HG03175 (cell line): ENCODE measurements around the gene HIPK3.
"Not testable (repeated sequence)": the region's sequence is repeated elsewhere in the genome, so short reads cannot be mapped to it uniquely, and the experiment has no call there.

Source experiments
- ATAC-seq: cut with Tn5 transposase; IDR thresholded peaks from one replicate; pipeline ENCODE4 v1.9.1; 2021; ENCODE audit warnings: mild to moderate bottlenecking, moderate library complexity; ENCODE audit not compliant: unreplicated experiment

HIPK3 gene

DNA sequence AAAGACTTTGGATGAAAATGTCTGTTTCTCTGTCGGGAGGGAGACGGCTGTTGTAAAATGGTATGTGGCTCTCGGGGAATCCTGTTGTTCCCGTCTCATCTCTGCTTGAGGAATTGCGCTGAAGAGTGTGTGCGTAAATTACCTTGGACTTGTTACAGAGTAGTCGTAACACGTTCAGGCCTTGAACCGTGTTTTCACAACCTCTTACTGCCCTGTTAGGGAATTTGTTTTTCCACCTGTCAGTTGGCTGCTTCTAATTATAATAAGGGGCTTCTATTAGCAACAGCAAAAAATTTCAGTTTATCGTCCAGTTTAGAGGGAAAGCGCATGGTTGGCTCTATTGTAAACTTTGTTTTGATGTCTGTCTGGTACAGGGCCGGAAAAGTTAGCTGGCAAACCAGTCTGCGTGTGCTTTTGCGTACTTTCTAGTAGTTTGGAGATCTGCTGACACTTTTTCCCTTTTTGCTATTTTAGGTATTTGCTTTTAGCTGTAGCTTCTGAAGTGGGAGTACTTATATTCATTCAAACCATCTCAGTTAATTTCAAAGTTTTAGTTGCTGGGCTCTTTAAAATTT is 1.5 kb downstream of the HIPK3 start:
- no peak for ATAC-seq

DNA sequence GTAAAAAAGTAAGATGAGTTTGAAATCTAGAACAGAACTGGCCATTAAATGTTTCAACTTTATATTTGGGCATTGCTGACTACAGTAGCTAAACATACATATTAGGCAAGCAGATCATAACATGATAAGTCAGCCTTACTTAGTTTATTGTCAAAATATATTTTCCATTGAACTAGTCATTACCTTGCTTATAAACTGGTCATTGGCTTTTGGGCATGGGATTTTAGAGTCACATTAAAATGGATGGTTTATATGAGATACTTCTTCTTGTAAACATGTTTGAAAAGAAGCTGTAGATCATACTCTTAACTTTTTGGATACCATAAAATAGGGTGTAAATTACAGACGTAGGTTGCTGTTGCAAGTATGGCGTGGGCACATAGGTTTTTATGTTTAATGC is 2.7 kb downstream of the HIPK3 start:
- no peak for ATAC-seq

GRCh38 chr11:33261350-33261749 is 4.2 kb downstream of the HIPK3 start:
- not testable (repeated sequence) for ATAC-seq

DNA sequence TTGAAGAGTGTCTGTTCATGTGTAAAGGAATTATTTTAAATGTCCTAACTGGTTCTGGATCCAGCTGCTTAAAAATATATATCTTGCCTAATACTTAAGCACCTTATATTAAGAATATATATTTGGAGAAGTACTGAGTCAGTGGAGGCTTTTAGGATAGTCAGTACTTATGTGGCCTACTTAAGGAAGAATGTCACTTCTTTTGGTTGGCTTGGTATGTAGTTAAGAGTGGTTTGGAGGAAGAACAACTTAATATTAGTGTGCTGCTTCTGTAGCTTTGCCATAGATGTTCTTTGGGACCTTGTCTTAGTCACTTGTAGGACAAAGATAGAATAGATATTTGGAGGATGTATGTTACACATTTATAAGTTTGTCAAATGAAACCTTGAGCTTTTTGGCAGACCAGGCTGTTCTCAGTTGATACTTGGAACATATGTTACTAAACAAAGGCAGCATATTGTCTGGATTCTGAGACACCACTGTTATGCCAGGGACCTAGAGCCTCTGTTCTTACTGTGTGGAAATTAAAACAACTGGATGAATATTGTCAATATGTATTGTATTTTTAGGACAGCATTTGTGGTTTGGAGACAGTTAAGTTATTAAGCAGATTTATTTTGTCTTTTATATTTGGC is 4.9 kb downstream of the HIPK3 start:
- ATAC-seq = no peak

GRCh38 chr11:33263549-33263948 is 6.4 kb downstream of the HIPK3 start:
- ATAC-seq = no peak

- no peak for ATAC-seq
These were observed 7.7 kb downstream of the HIPK3 start for GRCh38 chr11:33264926-33265325.

DNA sequence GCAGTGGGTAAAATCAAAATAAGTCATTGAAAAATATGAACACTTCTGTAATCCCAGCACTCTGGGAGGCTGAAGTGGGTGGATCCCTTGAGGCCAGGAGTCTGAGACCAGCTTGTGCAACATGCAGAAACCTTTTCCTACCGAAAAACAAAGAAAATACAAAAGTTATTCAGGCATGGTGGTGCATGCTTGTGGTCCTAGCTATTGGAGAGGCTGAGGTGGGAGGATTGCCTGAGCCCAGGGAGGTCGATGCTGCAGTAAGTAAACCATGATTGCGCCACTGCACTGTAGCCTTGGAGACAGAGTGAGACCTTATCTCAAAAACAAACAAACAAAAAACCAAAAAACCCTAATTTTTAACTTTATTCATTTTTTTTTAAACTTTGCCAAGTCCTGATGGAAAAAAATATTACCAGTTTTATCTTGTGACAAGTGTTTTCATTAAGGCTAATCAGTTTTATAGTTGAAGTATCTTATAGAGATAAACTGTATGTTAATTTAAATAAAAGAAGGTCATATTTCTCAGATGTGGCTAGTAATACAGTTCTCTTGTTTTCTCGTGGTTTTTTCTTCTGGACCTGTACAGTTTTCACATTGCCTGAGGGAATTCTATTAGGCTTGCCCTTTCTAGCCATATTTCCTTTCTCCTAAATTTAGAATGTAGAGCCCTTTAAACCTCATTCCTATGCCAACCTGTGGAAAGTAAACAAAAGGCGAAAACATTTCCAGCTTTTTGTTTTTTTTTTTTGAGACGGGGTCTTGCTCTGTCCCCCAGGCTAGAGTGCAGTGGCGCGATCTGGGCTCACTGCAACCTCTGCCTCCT is 9.4 kb downstream of the HIPK3 start:
- no peak for ATAC-seq

GRCh38 chr11:33268945-33269540 is 11.9 kb downstream of the HIPK3 start:
- ATAC-seq = no peak

- ATAC-seq = no peak
These were observed 12.6 kb downstream of the HIPK3 start for GRCh38 chr11:33269822-33270221.

DNA sequence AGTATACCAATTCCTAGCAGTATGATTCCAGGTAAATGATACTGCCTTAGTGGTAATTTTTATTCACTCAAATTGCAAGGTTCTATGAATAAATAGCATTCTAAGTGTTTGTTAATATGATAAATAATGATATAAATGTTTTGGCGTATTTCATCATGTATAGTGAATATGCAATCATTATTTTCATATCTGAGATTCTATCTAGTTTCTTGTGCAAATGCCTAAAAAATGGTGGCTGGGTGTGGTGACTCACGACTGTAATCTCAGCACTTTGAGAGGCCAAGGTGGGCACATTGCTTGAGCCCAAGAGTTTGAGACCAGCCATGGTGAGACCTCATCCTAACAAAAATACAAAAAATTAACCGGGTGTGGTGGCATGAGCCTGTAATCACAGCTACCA is 13.9 kb downstream of the HIPK3 start:
- no peak for ATAC-seq

DNA sequence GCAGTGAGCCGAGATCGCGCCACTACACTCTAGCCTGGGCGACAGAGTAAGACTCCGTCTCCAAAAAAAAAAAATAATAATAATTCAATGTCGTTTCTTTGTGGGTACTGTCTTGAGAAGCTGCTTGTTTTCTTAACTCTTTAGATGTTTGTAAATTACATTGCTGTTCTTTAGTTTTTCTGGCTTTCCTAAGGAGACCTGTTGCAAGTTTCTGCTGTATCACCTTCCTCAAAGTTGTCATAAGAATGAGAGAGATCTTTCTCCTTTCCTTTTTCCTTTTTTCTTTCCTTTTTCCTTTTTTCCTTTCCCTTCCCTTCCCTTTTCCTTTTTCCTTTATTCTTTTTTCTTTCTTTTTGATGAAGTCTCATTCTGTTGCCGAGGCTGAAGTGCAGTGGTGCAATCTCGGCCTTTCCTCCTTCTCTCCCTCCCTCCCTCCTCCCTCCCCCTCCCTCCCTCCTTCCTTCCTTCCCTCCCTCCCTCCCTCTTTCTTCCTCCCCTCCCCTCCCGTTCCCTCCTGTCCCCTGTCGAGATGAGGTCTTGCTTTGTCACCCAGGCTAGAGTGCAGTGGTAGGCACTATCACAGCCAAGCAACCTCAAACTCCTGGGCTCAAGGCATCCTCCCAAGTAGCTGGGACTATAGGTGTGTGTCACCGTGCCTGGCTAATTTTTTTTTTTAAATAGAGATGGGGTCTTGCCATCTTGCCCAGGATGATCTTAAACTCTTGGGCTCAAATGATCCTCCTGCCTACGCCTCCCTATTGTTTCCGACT is 15.3 kb downstream of the HIPK3 start:
- no peak for ATAC-seq

GRCh38 chr11:33273656-33274055 is 16.5 kb downstream of the HIPK3 start:
- no peak for ATAC-seq

GRCh38 chr11:33280411-33280810 is 23.2 kb downstream of the HIPK3 start:
- no peak for ATAC-seq

DNA sequence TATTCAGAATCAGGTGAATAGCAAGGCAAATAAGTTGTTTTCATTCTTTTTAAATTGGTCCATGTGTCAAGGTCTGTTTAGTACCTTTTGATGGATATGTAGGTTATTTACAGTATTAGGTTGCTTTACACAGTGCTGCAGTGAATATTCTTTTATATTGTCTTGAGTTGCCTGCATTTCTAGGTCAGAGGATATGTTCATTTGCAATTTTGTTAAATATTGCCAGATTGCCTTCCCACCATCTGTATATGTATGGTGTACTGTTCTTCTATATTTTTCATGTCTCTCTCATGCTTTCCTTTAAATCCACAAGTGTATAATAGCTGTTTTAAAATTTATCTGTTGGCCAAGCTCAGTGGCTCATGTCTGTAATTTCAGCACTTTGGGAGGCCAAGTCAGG is 24.6 kb downstream of the HIPK3 start:
- no peak for ATAC-seq

- no peak for ATAC-seq
These were observed 27.6 kb downstream of the HIPK3 start for GRCh38 chr11:33284818-33285217.

DNA sequence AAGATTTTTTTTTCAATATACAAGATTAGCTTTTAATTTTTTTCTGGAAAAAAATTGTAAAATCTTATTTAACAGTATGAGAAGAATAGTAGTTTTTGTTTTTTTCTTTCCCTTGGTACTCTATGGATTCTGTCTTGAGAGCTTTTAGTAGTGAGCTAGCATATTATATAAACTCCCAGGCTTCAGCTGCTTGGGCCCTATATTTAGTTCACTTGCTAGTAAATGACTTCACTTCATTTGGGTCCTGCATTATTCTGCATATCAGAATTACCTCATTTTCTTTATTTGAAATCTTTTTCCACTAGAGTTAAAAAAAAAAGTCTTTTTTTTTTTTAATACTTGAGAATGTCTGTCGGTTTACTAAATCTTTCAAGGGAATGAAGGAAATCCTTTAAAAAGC is 33.1 kb downstream of the HIPK3 start:
- no peak for ATAC-seq

GRCh38 chr11:33291004-33291777 is 34.0 kb downstream of the HIPK3 start:
- peak; percentile 64 for ATAC-seq

DNA sequence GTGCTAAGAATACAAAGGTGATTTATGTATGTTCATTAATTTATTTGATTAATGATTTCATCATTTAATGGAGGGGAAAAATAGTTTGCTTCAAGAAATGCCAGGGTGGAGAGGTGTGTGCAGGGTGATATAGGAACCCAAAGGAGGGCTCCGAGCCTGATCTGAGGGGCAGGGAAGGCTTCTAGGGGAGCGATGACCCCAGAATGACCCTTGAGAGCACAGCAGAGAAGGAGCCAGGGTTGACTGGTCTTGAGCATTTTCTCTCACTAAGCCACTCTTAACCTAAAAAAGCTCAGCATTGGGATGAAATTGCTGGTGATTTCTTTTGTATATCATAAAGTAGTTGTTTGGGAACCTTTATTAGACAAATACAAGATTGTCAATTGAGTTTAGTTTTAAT is 35.1 kb downstream of the HIPK3 start:
- ATAC-seq = no peak

DNA sequence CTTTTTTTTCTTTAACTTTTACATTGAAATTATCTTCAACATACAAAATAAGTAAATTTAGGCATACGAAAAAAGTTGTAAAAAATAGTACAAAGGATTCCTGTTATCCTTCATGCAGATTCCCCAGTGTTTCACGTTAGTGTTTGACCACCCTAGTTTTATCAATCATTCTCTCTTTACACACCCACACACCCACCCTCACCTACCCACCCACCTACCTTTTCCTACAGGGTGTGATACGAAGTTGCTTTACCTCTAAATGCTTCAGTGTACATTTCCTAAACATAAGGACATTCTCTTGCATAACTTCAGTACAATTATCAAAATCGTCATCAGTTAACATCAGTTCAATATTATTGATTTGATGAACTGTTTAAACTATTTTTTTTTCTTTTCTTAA is 37.0 kb downstream of the HIPK3 start:
- ATAC-seq = no peak

- ATAC-seq = no peak
These were observed 37.6 kb downstream of the HIPK3 start for GRCh38 chr11:33294797-33295196.
